Umbilical cord (tissue), 2 donors: Measurements from ENCODE around the gene RAD51B. TPM values are rescaled to one million over a fixed set of nuclear protein-coding genes. Genes with fewer than 3 reads are reported as not detected.

ENCODE experiments used
- DNase-seq: peaks from one replicate; pipeline ENCODE4 v3.0.0-alpha.2; 2015; ENCODE audit warnings: low spot score
- total RNA-seq: library from RNA; depleted of rRNA; stranded (reverse); fragments of >200 nt; gene quantifications from one replicate; pipeline ENCODE4 v1.2.3, GENCODE V29; 2014; ENCODE audit warnings: low replicate concordance; ENCODE audit not compliant: insufficient read depth

Gene RAD51B
- total RNA-seq, 1 donor from 2014 or later: 34.2 TPM

DNA sequence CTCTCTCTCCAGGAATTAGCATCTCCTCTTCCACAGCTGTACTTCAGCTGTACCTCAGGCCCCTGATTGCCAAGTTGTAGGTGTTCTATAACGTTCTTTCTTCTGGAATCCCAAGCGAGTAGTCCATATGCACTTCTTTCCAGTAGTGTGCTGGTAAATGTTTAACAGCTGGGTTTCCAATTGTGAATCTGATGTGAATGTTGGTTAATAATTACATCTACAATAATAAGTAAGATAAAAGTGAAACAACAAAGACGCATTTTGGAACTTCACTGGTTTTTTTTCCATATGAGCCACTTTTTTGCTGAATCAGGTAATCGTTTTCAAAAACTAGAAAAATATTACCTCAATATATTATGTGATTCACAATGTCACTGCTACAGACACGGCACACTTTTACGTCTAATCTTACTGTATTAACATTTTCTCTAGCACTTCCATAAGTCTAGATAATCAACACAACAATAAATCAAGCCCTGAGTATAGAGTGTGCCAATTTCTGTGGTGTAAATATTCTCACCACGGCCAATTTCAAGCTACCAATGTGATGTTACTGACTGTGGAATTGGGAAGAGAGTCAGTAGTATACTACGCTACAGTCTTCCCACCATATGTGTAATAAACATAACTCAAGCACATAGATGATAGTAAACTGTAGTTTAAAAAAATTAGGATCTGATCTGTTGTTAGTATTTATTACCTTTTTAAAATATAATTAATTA lies 860.3 kb downstream of the RAD51B start:
- DNase-seq: no peak

DNA sequence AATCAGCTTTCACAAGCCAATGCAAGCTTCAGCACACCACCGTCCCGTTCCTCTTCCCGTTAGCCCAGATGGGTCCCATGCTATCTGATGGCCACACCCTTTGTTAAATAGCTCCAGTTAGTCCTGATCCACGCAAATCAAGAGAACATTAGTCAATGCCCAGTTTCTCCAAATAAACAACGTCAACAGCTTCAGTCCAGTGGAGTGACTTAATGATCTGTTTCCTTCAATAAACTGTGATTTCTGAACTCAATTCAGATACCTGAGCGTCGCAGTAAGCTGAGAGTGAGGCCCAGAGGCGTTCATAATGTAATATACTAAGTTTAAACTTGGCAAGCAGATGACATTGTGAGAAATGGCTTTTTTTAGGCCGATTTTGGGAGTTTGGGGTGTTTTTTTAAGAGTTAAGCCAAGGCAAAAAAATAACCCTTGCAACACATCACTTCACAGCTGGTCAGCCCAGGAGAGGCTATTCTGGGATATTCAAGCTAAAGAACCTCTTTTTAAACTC lies 861.0 kb downstream of the RAD51B start:
- peak; percentile 71 for DNase-seq

- no peak for DNase-seq
Measured at GRCh38 chr14:68681256-68682011, 861.9 kb downstream of the RAD51B start.

DNA sequence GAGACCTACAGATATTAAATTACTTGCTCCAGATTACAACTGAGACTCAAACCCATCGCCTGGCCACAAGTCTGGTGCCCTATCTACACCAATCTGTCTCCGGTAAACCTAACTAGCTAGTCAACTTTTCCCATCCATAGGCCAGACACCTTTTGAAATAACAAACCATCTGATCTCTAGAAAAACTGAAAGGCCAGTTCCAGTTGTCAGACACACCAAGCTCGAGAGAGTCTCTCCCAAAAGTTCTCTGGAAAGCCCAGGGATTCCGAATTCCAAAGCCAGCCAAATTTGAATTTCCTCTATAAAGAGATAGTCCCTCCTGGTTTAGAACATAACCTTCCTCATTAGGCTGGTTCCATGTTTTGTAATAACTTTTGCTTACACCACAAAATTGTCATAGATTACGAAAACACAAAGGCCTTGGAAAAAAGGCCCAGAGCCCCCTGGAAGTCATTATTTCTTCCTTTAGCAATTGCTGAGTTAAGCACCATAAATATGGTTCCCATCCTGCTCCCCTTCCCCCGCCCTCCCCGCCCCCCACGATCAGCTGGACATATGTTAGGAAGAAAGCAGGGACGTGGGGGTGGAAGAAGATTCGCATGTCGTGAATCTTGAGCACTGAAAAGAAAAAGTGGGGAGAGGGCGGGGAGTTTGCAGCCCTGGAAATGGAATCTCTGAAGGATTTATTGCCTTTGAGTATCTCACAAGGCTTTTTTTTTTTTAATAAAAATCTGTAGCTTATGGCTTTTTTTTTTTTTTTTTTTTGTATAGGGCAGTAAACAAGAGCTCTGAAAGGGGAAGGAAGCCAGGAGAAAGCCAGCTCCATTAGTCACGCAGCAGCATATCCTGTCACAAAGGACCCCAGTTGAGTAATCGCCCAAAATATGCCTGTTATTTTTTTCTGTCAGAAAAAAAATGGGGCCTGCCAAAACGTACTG lies 862.9 kb downstream of the RAD51B start:
- peak; percentile 96 for DNase-seq

- DNase-seq: no peak
Measured at GRCh38 chr14:68683326-68683725, 863.7 kb downstream of the RAD51B start.

- DNase-seq: no peak
Measured at GRCh38 chr14:68684466-68685418, 865.2 kb downstream of the RAD51B start.

GRCh38 chr14:68685419-68686204 lies 866.0 kb downstream of the RAD51B start:
- peak; percentile 73 for DNase-seq

GRCh38 chr14:68686205-68686465 lies 866.6 kb downstream of the RAD51B start:
- DNase-seq: no peak

DNA sequence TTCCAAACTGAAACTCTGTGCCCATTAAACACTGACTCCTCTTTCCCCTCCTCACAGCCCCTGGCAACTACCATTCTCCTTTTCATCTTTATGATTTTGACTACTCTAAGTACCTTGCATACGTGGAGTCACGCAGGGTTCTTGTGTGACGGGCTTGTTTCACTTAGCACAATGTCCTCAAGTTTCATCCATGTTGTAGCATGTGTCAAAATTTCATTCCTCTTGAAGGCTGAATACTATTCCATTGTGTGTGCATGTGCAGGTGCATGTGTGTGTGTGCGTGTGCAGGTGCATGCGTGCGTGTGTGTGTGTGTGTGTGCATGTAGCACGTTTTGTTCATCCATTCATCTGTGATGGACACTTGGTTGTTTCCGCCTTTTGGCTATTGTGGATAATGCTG lies 867.1 kb downstream of the RAD51B start:
- DNase-seq: no peak

GRCh38 chr14:68687746-68688145 lies 868.2 kb downstream of the RAD51B start:
- peak; percentile 63 for DNase-seq

DNA sequence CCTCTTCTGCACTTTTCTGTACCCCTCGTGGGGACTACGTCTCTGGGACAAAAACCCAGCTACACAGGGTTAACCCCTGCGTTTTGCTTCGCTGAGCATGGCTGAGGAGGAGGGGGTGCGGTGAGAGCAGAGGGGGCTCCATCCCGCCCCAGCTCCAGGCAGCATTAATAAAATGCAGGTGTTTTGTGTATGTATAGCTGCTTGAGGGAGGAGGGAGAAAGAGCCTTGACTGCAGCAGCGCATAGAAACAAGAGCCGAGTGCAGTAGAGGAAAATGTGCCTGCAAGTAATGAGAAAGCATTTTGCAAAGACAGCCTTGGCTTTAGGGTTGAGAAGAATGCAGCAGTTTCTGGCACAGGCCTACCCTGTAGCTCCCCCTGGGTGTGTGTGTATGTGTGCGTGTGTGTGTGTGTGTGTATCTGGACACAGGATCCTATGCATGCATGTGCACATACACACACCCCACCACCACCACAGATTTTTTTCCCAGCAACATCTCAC lies 869.3 kb downstream of the RAD51B start:
- peak; percentile 90 for DNase-seq

DNA sequence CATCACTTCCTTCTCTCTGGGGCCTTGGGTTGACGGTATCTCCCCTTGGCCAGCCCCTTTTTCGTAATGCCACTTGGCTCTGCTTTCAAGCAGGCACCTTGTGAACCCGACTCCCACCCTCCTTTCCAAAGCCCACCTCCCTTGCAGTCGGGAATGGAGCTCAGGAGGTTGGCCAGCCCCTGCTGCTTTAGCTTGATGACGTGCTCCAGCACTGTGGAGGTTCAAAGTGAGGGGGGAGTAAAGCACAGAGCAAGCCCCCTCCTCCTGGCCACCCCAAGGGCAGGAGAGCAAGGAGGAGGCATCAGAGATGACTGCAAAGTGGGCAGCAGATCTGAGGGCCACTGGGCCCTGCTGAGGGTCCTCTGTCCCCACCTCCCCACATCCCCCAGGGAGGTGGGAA lies 869.9 kb downstream of the RAD51B start:
- no peak for DNase-seq

DNA sequence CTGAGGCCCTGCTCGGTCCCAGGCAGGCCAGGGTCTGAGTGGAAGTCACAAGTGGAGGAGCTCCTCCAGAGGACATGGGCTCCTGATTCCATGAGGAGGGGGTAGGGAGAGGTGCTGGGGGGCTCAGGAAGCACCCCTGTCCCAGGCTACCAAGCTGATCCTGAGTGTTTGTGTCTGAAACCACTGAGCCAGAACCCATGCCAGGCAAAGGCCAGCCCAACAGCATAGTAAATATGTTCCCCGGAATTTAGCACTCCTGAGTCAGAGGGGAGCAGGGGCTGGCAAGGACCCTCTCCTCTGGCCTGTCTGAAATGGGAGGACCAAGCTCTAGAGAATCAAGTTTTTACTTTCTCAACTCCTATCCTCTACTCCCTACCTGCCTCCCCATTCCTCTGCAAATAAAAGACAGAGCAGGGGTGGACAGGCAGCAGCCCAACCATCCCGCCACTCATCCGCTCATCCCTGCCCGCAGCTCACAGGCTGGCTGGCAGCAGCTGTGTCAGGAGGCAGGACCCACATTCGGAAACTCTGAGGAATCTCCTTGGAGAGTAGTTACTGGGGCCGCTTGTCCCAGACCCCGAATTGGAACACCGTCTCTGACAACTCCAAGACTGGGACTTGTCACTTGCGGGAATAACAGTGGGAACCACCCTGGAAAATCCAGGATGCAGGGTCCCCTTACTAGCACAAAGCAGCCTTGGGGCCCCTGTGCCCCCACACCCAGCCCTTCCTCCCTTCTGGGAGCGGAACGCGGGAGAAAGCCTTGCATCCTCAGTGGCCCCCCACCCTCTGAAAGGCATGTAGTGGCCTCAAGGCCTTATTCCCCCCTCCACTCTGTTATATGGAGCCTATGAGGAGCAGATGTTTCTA lies 870.7 kb downstream of the RAD51B start:
- no peak for DNase-seq

DNA sequence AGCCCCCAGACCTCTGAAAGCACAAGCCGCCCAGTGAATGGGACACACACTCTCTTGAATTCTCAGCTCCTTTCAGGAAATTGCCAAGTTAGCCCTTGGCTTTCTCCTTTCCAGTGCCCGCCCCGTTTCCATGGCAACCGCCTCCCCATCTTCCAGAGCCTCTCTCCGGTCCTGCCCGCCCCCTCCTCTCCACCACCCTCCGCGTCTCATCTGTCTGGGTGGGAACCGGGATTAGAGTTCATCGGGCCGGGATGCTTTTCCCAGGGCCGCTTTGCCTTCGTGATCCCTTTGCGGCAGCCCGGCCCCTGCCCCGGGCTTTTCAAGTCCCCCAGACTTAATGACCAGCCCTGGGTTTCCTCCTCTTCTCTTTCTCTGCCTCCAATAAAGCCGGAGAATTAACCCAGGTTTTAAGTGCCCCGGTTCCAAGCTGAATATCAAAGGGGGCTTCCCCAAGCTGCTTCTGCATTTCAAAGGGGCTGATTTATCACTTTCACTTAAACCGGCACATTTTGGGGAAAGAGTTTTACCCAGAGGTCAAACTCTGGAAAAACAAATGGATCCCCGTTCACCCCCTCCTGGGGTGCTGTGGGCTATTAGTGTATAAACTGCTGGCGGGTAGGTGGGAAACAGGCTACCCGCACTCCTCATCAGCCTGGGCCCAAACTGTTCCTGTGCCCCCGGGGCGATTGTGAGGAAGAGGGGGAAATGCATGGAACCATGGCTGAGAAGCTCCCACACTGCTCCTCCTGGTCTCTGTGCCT lies 871.6 kb downstream of the RAD51B start:
- peak; percentile 77 for DNase-seq

- DNase-seq: no peak
Measured at GRCh38 chr14:68691792-68692118, 872.2 kb downstream of the RAD51B start.

DNA sequence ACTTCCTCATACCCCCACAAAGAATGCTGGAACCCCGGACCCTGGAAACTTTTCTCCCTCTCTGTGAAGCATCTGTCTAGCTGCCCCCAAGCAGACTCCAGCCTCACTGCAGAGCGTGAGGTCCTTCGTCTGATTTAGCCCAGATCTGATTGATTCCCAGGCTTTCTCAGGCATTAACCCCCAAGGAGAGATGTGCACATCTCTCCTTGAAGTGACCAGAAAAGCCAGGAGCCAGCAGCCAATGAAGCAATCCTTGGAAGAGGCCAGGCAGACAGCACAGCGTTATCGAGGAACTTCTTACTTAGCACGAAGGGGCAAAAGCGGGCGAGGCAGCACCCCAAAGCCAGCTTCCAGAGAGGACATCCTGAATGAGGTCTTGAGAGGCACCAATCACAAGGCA lies 872.6 kb downstream of the RAD51B start:
- DNase-seq: no peak

GRCh38 chr14:68692916-68693771 lies 873.6 kb downstream of the RAD51B start:
- DNase-seq: peak; percentile 88
